ENCODE measurements around the gene SBK2.

Gene SBK2

DNA sequence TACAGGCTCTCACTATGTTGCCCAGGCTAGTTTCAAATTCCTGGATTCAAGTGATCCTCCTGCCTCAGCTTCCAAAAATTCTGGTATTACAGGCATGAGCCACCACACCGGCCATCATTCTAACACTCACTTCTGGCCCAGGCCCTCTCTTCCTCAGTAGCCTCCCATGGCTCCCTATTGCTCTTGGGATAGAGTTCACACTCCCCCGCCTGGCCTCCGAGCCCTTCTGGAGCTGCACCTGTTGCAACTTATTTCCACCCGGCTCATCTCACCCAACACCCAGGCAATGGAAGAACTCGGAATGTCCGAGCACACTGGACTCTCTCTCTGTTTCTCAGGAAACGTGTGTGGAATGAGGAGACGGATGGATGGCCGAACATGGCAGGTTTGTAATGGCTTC is 17.4 kb upstream of the SBK2 start:
- no peak for DNase-seq (ENCODE audit: low spot score)

DNA sequence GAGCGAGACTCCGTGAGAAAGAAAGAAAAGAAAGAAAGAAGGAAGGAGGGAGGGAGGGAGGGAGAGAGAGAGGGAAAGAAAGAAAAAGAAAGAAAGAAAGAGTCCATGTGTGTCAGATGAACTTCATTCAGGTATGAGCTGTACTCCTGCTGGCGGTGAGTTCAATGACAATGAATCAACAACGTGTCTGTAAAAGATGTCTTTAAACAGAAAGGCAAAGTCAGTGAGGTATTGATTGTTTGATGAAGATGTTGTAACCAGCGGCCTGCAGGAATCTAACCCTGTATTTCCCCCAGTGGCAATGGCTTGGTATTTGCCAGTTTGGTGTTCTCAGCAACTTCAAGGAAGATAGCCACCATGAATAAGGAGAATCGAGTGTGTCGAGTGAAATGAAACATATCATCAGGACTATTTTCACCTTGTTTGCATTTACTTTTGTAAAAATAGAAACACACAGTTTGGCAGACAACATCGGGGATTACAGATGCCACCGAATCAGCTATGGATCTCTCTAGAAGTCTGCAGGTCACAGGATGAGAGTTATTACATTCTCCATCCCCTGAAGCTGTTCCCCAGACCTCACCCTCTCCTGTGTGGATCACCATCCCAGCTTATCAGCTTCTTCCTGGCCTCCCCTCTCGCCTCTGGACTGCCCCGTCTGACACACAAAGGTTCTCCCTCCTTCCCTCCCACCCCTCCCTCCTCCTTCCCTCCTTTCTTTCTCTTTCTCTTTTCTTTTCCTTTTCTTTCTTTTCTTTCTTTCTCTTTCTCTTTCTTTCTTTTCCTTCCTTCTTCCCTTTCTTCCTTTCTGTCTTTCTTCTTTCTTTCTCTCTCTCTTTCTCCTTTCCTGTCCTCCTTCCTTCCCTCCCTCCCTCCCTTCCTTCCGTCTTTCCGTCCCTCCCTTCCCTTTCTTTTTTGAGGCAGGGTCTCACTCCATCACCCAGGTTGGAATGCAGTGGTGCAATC is 16.6 kb upstream of the SBK2 start:
- DNase-seq (ENCODE audit: low spot score): peak; percentile 11

DNA sequence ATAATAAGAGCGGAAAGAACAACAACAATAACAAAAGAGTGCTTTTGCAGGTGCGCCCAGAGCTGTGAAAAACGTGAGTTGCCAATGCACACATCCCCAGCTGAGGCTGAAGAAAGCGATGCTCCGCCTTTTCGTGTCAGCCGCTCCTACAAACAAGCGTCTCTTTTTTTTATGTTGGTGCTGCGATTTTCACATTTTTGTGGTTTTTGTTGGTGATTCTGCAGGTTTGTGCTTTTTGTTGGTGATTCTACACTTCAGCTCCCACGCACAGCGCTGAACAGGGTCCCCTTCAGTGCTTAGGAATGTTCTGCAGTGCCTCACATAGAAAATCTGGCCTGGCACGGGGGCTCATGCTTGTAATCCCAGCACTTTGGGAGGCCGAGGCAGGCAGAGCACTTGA is 15.7 kb upstream of the SBK2 start:
- peak; percentile 66 for DNase-seq (ENCODE audit: low spot score)

DNA sequence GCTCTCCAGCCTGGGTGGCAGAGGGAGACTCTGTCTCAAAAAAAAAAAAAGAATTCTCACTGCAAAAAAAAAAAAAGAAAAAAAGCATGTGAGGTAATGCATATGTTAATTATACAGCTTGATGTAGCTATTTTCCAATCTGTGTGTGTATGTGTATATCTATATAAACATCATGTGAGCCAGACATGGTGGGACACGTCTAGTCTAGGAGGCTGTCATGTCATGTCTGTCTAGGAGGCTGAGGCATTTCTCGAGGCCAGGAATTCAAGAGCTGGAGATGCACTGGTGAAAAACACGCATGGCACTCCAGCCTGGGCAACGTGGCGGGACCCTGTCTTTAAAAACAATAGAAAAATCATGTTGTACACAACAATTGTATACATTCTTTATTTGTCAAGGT is 15.3 kb upstream of the SBK2 start:
- DNase-seq (ENCODE audit: low spot score): no peak

DNA sequence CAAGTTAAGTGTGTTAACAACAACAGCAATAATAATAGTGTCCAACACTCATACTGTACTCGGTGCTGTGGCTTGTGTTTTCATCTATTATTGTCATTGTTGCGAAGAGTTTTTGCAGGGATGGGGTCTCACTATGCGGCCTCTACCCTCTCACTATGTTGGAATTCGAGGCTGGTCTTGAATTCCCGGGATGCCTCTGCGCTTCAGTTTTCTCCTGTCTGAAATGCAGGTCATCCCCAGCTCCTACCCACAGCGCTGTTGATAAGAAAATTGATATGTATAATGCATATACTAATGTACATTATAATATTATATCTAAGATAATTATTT is 13.4 kb upstream of the SBK2 start:
- DNase-seq (ENCODE audit: low spot score): no peak

DNA sequence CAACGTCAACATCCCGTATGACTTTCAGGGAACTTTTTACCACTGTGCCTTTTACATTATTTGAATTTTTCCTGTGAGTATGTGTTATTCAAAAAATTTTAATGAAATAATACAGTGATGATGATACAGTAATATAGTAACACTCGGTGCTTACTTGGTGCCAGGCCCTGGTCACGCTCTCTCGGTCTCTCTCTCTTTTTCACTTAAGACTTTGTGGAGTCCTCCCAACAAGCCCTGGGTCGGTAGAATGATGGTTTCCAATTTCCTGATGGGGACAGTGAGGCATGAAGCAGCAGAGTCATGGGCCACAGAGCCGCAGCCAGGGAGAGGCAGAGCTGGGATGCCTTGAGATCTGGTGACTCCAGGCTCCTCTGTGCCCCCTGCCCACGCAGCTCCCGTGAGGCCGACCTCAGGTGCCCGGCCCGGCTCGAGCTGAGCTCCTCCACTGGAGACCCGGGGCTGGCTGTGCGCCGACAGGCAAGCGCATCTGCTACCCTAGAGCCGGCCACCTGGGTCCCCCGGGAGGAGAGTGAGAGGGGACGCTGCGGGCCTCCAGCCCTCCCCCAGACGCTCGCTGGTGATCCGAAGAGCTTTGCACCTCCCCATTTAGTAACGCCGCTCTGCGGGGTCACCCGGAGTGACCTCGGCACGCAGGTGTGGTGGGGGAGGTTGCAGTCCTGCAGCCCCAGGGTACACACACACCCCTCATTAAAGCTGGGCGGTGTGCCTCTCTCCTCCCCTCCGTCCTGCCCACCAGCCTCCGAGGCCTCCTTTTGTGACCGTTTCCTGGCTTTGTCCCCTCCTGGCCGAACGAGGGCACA is 12.8 kb upstream of the SBK2 start:
- peak; percentile 83 for DNase-seq (ENCODE audit: low spot score)

DNA sequence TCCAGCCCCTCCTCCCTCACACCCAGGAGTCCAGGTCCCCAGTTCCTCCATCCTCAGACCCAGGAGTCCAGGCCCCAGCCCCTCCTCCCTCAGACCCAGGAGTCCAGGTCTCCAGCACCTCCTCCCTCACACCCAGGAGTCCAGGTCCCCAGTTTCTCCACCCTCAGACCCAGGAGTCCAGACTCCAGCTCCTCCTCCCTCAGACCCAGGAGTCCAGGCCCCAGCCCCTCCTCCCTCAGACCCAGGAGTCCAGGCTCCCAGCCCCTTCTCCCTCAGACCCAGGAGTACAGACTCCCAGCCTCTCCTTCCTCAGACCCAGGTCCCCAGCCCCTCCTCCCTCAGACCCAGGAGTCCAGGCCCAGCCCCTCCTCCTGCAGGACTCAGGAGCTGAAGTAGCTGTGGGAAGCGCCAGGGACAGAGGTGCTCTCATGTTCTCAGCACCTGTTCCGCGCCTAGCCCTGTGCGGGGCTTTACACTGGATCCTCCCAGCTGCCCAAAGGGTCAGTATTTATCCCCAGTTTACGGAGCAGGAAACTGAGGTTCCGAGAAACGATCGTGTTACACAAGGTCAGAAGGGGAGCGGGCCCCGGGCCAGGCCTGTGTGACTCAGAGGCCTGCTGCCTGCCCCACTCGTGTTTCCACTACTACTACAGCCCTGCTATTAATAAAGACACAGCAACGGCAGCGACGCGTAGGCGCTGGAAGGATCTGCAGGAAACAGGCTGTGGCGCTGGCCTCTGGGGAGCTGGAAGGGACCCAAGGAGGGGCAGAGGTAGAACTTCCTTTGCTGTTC is 10.1 kb upstream of the SBK2 start:
- peak; percentile 75 for DNase-seq (ENCODE audit: low spot score)

DNA sequence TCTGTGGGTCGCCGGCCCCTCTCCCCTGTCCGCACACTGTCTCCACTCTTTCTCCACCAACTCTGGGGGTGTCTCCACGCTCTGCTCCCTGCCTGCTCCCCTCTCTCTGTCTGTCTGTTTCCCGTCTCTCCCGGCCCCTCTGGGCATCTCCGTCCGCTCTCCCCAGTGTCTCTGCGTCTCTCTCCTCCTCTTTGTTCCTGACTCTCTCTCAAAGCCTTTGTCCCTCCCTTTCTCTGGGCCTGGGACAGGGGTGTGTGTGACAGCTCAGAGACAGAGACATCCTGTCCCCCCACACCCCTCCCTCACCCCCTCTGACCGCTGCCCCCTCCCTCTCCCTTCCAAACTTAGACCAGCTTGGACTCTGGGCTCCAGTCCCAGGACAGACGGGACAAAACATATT is 9.1 kb upstream of the SBK2 start:
- DNase-seq (ENCODE audit: low spot score): no peak

DNA sequence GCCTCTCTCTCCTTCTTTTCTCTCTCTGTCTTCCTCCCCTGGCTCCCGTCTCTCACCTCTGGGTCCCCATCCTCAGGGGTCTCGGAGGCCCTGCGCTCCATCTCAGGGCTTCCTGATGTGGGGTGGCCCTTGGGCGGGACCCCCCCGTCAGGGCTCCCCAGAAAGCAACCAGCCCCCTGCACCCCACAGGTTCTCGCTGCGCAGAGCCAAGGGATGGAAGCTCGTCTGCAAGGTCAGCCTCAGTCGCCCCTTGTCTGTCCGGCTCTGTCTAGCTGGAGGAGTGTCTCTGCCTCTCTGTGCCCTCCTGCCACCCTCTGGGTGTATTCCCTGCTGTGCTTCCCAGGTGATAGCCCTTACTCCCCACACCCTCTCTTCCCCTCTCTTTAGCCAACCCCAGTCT is 8.5 kb upstream of the SBK2 start, which contains the start of gene SBK3:
SBK3 (minus strand) TSS at position 101 of the 400 bp plus-strand sequence; CDS start at position 101, 0 bp downstream.
- no peak for DNase-seq (ENCODE audit: low spot score)

DNA sequence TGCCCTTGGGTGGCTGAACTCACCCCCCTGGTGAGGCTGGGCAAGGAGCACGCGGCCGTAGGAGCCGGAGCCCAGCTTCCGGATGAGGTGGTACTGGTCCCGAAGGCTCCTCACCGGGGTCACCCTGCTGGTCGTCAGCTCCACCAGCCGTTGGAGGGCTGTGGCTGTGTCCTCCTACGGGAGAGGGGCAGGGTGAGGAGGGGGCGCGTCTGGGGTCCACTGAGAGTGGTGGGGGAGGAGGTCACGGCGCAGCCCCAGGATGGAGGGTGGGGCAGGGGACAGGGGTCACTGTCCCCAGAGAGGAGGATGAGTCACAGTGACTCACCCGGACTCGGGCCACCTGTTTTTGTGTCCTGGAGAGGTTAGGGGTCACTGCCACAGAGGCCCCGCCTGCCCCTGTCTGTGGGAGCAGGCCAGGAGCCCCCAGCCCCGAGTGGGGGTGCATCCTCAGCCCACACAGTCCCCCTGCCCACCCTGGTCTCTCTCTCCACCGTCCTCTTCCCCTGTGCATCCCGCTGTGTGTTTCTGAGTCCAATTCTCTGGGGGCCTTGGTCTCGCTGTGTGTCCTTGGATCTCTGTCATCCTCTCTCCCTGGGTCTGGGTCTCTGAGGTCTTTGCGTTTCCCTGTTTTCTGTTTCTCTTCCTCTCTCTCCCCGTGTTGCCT is 8.0 kb upstream of the SBK2 start:
- no peak for DNase-seq (ENCODE audit: low spot score)

DNA sequence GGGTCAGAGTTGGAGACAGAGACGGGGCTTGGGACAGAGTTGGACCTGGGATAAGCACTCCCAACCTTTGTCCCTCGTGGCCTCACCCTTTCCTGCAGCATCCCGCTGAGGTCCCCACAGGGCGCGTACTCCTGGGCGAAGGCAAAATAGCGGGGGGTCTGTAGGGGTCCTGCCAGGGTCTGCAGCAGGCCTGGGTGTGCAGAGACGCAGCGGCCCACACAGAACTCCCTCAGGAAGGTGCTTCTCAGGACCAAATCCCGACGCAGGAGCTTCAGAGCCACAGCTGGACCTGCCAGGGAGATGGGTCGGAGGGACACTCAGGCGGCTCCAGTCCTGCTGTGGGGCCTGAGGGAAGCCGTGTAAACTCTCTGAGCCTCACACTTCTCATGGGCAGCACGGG is 7.1 kb upstream of the SBK2 start:
- DNase-seq (ENCODE audit: low spot score): no peak

DNA sequence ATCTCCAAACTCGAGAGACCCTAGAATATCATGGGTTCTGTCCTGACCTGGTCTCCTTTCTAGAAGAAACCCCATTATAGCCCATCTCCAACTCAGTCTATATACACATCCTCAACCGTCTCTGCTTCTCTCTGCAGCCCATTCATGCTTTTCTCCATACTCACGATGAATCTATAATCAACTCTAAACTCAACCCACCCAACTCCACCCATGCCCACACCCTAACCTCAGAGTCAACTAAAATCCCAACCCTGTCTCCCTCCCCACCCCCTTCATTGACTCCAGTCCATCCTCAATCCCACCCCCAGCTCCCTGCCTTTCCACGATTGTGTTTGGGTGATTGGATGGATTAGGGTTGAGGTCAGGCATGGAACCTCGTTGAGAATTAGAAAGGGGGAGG is 6.6 kb upstream of the SBK2 start:
- no peak for DNase-seq (ENCODE audit: low spot score)

DNA sequence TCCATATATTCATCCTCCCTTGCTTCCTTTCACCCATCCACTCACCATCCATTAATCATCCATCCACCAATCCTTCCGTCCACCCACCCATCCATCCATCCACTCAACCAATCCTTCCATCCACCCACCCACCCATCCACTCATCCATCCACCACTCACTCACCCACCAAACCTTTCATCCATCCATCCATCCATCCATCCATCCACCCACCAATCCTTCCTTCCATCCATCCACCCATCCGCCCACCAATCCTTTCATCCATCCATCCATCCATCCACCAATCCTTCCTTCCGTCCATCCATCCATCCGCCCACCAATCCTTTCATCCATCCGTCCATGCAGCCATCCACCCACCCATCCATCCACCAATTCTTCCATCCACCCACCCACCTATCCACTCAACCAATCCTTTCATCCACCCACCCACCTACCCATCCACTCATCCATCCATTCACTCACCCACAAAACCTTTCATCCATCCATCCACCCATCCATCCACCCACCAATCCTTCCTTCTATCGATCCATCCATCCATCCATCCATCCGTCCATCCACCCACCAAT is 5.4 kb upstream of the SBK2 start:
- no peak for DNase-seq (ENCODE audit: low spot score)

DNA sequence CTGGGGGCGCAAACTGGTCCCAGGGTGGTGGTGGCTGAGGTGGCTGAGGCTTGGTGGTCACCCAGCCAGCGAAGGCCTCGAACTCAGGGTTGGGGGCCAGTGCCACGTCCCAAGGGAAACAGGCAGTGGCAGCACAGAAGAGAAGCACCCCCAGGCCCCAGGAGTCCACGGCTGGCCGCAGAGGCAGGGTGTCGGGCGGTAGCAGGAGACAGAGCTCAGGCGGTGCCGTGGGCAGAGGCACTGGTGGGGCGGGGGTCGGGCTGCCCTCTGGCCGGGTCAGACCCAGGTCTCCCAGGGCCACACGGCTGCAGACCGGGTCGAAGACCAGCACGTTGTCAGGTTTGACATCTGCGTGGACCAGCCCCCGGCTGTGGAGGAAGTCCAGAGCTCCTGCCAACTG is 4.2 kb upstream of the SBK2 start:
- DNase-seq (ENCODE audit: low spot score): peak; percentile 7

DNA sequence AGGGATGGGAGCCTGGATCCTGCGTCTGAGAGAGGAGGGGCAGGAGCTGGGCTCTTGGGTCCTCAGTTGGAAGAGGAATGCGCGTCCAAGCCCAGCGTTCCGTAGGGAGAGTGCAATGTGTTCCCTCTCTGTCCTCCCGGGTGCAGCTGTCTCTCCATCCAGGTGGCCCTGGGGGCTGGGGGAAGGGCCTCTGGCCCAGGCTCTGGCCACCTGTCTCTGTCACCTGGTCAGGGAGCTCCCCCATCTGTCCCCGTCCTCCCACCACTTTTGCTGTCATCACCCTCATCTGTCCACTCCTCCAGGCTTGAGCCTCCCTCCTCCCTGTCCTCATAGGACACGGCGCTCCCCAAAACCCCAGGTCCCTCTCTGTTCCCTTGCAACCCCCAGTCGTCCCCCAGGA is 3.7 kb upstream of the SBK2 start:
- DNase-seq (ENCODE audit: low spot score): peak; percentile 8

DNA sequence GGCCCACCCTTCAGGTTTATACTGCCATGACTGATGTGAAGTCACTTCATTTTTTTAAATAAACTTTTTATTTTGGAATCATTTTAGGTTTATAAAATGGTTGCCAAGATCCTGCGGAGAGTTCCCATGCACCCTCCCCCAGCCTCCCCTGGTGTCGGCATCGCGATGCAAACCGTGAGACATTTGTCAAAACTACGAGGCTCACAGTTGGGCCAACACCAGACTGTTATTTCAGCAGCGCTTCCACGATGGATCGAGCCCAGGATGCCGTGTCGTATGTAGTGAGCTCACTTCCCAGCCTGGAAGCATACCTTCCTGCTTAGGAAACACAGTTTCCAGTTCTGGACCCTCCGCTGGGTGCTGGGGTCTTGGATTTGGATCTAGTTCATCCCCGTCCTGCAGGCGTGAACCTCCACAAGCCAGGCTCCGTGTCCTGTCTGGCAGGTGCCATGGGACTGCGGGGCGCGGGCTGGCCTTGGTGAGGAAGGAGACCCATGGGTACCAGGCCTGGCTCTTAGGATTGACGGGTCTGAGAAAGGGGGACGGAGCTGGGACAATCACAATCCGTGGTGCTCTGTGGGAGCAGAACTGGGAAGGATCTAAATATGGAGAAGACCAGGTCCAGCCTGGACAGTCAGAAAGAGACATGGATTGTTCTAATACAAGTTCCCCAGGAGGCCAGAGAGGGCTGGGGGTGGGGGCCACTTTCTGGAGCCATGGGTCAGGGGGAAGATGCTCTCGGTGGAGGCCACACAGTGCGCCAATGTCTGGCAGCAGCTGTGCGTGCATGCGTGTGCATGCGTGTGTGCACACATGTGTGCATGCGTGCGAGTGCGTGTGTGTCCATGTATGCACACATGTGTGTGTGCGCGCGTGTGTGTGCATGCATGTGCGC is 2.4 kb upstream of the SBK2 start:
- no peak for DNase-seq (ENCODE audit: low spot score)

DNA sequence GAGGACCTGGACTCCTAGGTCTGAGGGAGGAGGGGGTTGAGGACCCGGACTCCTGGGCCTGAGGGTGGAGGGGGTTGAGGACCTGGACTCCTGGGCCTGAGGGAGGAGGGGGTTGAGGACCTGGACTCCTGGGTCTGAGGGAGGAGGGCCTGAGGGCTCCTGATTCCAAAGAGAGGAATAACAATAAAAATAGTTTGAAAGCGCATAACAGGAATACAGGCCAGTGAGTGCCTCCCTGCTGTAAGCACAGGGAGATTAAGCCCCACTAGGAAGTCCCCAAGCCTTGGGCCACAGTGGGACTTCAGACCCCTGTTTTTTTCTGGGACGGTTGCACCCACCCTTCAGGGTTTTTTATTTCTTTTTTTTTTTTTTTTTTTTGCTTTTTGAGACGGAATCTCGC is 1.2 kb upstream of the SBK2 start:
- DNase-seq (ENCODE audit: low spot score): no peak

DNA sequence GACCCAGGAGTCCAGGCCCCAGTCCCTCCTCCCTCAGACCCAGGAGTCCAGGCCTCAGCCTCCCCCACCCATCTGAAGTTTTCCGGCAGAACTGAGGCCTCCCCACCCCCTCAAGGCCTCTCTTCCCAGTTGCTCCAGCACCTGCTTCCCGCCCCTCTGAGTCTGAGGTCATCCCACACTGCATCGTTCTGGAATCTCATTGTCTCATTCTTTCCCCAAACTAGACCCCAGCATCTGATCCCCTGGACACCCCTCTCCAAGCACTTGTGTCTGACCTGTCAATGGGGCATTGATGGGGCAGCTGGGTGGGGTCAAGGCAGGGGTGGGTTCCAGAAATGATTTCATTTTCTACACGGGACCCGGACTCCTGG is 793 bp upstream of the SBK2 start:
- DNase-seq (ENCODE audit: low spot score): peak; percentile 65

DNA sequence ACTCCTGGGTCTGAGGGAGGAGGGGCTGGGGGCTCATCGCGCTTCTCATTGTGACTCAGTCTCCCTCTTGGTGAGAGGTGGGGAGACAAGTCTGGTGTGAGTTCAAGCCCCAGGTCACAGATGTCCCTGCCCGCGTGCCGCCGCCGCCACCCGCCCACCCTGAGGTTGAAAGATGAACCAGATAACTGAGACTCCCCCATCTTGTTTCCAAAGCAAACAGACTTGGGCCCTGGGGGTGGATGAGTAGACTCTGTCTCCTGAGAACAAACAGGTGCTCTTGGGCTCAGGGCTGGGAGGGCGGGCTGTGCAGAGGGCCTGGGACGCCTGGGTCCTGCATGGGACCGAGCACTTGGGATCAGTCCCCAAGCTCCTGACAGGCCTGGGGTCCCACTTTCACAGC is 567 bp downstream of the SBK2 start:
- DNase-seq (ENCODE audit: low spot score): no peak

DNA sequence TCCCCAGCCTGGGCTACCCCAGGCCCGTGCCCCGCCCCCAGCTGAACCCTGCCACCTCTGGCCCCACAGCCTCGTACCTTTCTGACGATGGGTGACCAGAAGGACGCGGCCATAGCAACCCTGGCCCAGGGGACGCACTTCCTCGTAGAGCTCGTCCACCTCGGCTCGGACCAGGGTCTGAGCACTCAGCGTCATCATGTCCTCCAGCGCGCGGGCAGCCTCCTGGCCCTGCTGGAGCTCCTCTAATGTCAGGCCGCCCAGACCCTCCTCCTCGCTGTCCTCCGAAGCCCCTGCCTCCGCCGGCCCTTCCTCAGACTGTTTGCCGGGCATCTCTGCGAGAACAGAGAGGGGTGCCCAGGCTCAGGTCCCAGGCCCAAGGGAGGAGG is 975 bp downstream of the SBK2 start:
- DNase-seq (ENCODE audit: low spot score): no peak

Data from AG20443 (cell line).